Transverse colon (tissue), 3 donors: ENCODE results near the gene PDGFC.

Source experiments
- POLR2A ChIP-seq: fragments of 450-650 bp; IDR thresholded peaks from one replicate; pipeline ENCODE4 v1.6.1; 2016; ENCODE audit warnings: antibody characterized with exemption, mild to moderate bottlenecking, moderate library complexity
- POLR2AphosphoS5 ChIP-seq, 3 donors: sonication (generic); formaldehyde crosslinking; IDR thresholded peaks; one replicate each; pipeline ENCODE4 v1.6.1; 2016; ENCODE audit warnings: antibody characterized with exemption in 3 of 3

- no peak for TF ChIP-seq POLR2AphosphoS5 (IDR thresholded peaks at IDR 0.05)
- TF ChIP-seq POLR2A = no peak
Measured at GRCh38 chr4:156774422-156774821, 197.2 kb downstream of the PDGFC start.
